Left forelimb (tissue), 1 donor: ENCODE results near the gene P2RY14.
"Not testable (repeated sequence)": the region's sequence is repeated elsewhere in the genome, so short reads cannot be mapped to it uniquely, and the experiment has no call there.

Experiments
- DNase-seq: peaks from one replicate; pipeline ENCODE4 v3.0.0-alpha.2; 2018; ENCODE audit warnings: low spot score

P2RY14 gene

GRCh38 chr3:151262871-151263525 lies 15.3 kb downstream of the P2RY14 start:
- no peak for DNase-seq

GRCh38 chr3:151259664-151260063 lies 18.7 kb downstream of the P2RY14 start:
- no peak for DNase-seq

- DNase-seq: no peak
These were observed 21.6 kb downstream of the P2RY14 start for GRCh38 chr3:151256749-151257148.

- DNase-seq: no peak
These were observed 29.5 kb downstream of the P2RY14 start for GRCh38 chr3:151248772-151249337.

- not testable (repeated sequence) for DNase-seq
These were observed 36.3 kb downstream of the P2RY14 start for GRCh38 chr3:151242006-151242405.

GRCh38 chr3:151236736-151237135 lies 41.6 kb downstream of the P2RY14 start:
- DNase-seq: no peak

- DNase-seq: no peak
These were observed 42.0 kb downstream of the P2RY14 start for GRCh38 chr3:151236316-151236715.

- DNase-seq: no peak
These were observed 43.5 kb downstream of the P2RY14 start for GRCh38 chr3:151234825-151235224.

GRCh38 chr3:151232991-151233390 lies 45.4 kb downstream of the P2RY14 start:
- DNase-seq: no peak

GRCh38 chr3:151232403-151232802 lies 45.9 kb downstream of the P2RY14 start:
- DNase-seq: not testable (repeated sequence)

- no peak for DNase-seq
These were observed 47.7 kb downstream of the P2RY14 start for GRCh38 chr3:151230646-151231045.

- DNase-seq: no peak
These were observed 49.7 kb downstream of the P2RY14 start for GRCh38 chr3:151228666-151229040.

GRCh38 chr3:151227807-151228665 lies 50.3 kb downstream of the P2RY14 start:
- DNase-seq: peak; percentile 82

GRCh38 chr3:151227266-151227806 lies 51.0 kb downstream of the P2RY14 start:
- DNase-seq: no peak

GRCh38 chr3:151226825-151227224 lies 51.5 kb downstream of the P2RY14 start:
- no peak for DNase-seq

- DNase-seq: no peak
These were observed 52.2 kb downstream of the P2RY14 start for GRCh38 chr3:151226088-151226563.

- DNase-seq: no peak
These were observed 53.0 kb downstream of the P2RY14 start for GRCh38 chr3:151225040-151225975.

- no peak for DNase-seq
These were observed 54.0 kb downstream of the P2RY14 start for GRCh38 chr3:151224268-151224866.

- DNase-seq: no peak
These were observed 59.3 kb downstream of the P2RY14 start for GRCh38 chr3:151219056-151219455.

- DNase-seq: no peak
These were observed 60.2 kb downstream of the P2RY14 start for GRCh38 chr3:151218136-151218535.
